DND-41 (cell line): ENCODE results near the gene BSCL2.
"Not testable (repeated sequence)": the region's sequence is repeated elsewhere in the genome, so short reads cannot be mapped to it uniquely, and the experiment has no call there.

ENCODE experiments used
- ATAC-seq: fragments of 200-7000 bp; cut with Tn5 transposase; 3 replicates; pipeline ENCODE4 v1.9.1; 2021; ENCODE audit warnings: low read depth; ENCODE audit not compliant: insufficient read depth
- DNase-seq: peaks from one replicate; pipeline ENCODE4 v3.0.0-alpha.2; 2020
- H2AFZ ChIP-seq: 2 replicates; pipeline ENCODE4 v1.6.0; 2012; ENCODE audit warnings: low read depth, low read length
- H3K27ac ChIP-seq: 2 replicates; pipeline ENCODE4 v1.5.1; 2012; ENCODE audit warnings: low read length, inconsistent platforms
- H3K27me3 ChIP-seq: fragments of 200-600 bp; sonication (generic); 2 replicates; pipeline ENCODE4 v1.6.0; 2012; ENCODE audit warnings: low read length, mild to moderate bottlenecking, inconsistent platforms; ENCODE audit not compliant: insufficient read depth, poor library complexity
- H3K36me3 ChIP-seq: 2 replicates; pipeline ENCODE4 v1.5.1; 2012; ENCODE audit warnings: low read length, inconsistent platforms; ENCODE audit not compliant: insufficient read depth
- H3K4me1 ChIP-seq: 2 replicates; pipeline ENCODE4 v1.5.1; 2012; ENCODE audit warnings: mild to moderate bottlenecking, low read length; ENCODE audit not compliant: insufficient read depth
- H3K4me2 ChIP-seq: 2 replicates; pipeline ENCODE4 v1.6.0; 2012; ENCODE audit warnings: mild to moderate bottlenecking, moderate library complexity, low read length, inconsistent platforms; ENCODE audit not compliant: insufficient read depth
- H3K4me3 ChIP-seq, 2 experiments: fragments of 200-600 bp in 1 of 2; shearing (Covaris generic) in 1 of 2; 2 replicates each; pipeline ENCODE4 v1.5.1; 2012 to 2016; ENCODE audit warnings: inconsistent platforms in 2 of 2, low read length in 2 of 2, mild to moderate bottlenecking in 2 of 2, low read depth in 1 of 2, moderate library complexity in 1 of 2
- H3K79me2 ChIP-seq: 2 replicates; pipeline ENCODE4 v1.6.0; 2012; ENCODE audit warnings: low read length, inconsistent platforms; ENCODE audit not compliant: insufficient read depth
- H3K9ac ChIP-seq: 2 replicates; pipeline ENCODE4 v1.6.0; 2012; ENCODE audit warnings: low read depth, mild to moderate bottlenecking, inconsistent platforms, low read length, moderate library complexity
- H3K9me3 ChIP-seq: 2 replicates; pipeline ENCODE4 v1.5.1; 2012; ENCODE audit warnings: low read length, moderate library complexity, mild to moderate bottlenecking, inconsistent platforms; ENCODE audit not compliant: insufficient read depth, severe bottlenecking
- H4K20me1 ChIP-seq: 2 replicates; pipeline ENCODE4 v1.6.0; 2012; ENCODE audit warnings: low read length; ENCODE audit not compliant: insufficient read depth
- CTCF ChIP-seq: IDR thresholded peaks from 2 replicates; pipeline ENCODE4 v1.5.1; 2012; ENCODE audit warnings: borderline replicate concordance, low read length, moderate library complexity, mild to moderate bottlenecking; ENCODE audit not compliant: poor library complexity, severe bottlenecking; ENCODE audit errors: extremely low read depth
- EZH2 ChIP-seq: IDR thresholded peaks from 3 replicates; pipeline ENCODE4 v1.6.1; 2012; ENCODE audit warnings: borderline replicate concordance, low read depth, mild to moderate bottlenecking, moderate library complexity, low read length, inconsistent platforms; ENCODE audit not compliant: severe bottlenecking

BSCL2 gene

GRCh38 chr11:62694455-62695167, 12.6 kb downstream of the BSCL2 start:
- ATAC-seq = peak; percentile 83
- no peak overlapping the region for H3K9ac ChIP-seq
- H3K4me1 ChIP-seq = no peaks in the 10 kb centered on the region
- no peak overlapping the region for H3K27ac ChIP-seq
- H2AFZ ChIP-seq = no peak overlapping the region
- peaks cover 39% of the 10 kb centered on the region for H3K36me3 ChIP-seq
- no peaks in the 10 kb centered on the region for H4K20me1 ChIP-seq
- H3K27me3 ChIP-seq = no peaks in the 10 kb centered on the region
- H3K79me2 ChIP-seq = no peaks in the 10 kb centered on the region
- peak; percentile 72 for DNase-seq
- H3K9me3 ChIP-seq = no peaks in the 10 kb centered on the region
- TF ChIP-seq EZH2 (no peak), CTCF (peak; percentile 88)
- H3K4me3 ChIP-seq = no peak overlapping the region
- H3K4me2 ChIP-seq = no peak overlapping the region

- not testable (repeated sequence) for H3K4me1 ChIP-seq
- peaks cover 39% of the 10 kb centered on the region for H3K36me3 ChIP-seq
These were observed 13.6 kb downstream of the BSCL2 start for GRCh38 chr11:62693624-62694023.

GRCh38 chr11:62689421-62690183, 17.6 kb downstream of the BSCL2 start, which contains the start of gene LRRN4CL:
Gene LRRN4CL (minus strand): TSS chr11:62689530. CDS start chr11:62688508, 1,022 bp downstream.
- ATAC-seq (no peak), DNase-seq (no peak)
- Histone ChIP-seq H3K9me3 (no peaks in the 10 kb centered on the region), H3K27me3 (no peaks in the 10 kb centered on the region), H3K4me2 (no peak within 1 kb of the TSS), H2AFZ (no peak within 1 kb of the TSS), H3K79me2 (no peaks in the 10 kb centered on the region), H3K27ac (no peak within 1 kb of the TSS; the same call in 1 of the 2 replicates), H3K36me3 (peaks cover 39% of the 10 kb centered on the region), H3K9ac (no peak within 1 kb of the TSS), H3K4me3 (no peak within 1 kb of the TSS), H3K4me1 (no peaks in the 10 kb centered on the region), H4K20me1 (no peaks in the 10 kb centered on the region)
- TF ChIP-seq CTCF (no peak), EZH2 (no peak)

More at GRCh38 chr11:62693624-62694023, 13.6 kb downstream of the BSCL2 start:
- H3K27me3 ChIP-seq, H4K20me1 ChIP-seq, H3K4me2 ChIP-seq, H2AFZ ChIP-seq, ATAC-seq, H3K79me2 ChIP-seq, H3K27ac ChIP-seq, H3K9me3 ChIP-seq, H3K9ac ChIP-seq, H3K4me3 ChIP-seq, DNase-seq: not testable (repeated sequence)

GRCh38 chr11:62688491-62688890, 18.7 kb downstream of the BSCL2 start:
- H3K4me3 ChIP-seq = no peak overlapping the region
- H2AFZ ChIP-seq = no peak overlapping the region
- TF ChIP-seq CTCF (no peak), EZH2 (no peak)
- no peaks in the 10 kb centered on the region for H3K9me3 ChIP-seq
- no peaks in the 10 kb centered on the region for H3K79me2 ChIP-seq
- no peak overlapping the region for H3K9ac ChIP-seq
- no peak overlapping the region for H3K4me2 ChIP-seq
- H3K27ac ChIP-seq = no peak overlapping the region; the same call in 1 of the 2 replicates
- DNase-seq = no peak
- H3K27me3 ChIP-seq = no peaks in the 10 kb centered on the region
- no peaks in the 10 kb centered on the region for H3K4me1 ChIP-seq
- no peaks in the 10 kb centered on the region for H4K20me1 ChIP-seq
- ATAC-seq = no peak
- H3K36me3 ChIP-seq = peaks cover 32% of the 10 kb centered on the region
